Measurements from ENCODE around the gene GSTA5. TPM values are rescaled to one million over a fixed set of nuclear protein-coding genes. Genes with fewer than 3 reads are reported as not detected.
"Not testable (repeated sequence)": the region's sequence is repeated elsewhere in the genome, so short reads cannot be mapped to it uniquely, and the experiment has no call there.

GSTA5 gene
- polyA plus RNA-seq (ENCODE audit: insufficient read depth in 1 of 5, insufficient read length in 5 of 5, low replicate concordance in 1 of 5) = not detected
- long read RNA-seq, donor 1 = 0 reads
- long read RNA-seq, donor 2 = 0 reads
- long read RNA-seq, donor 3 = 0 reads
- long read RNA-seq, donor 4 = 0 reads
- long read RNA-seq, donor 5 = 0 reads
- long read RNA-seq, donor 6 = 0 reads
- long read RNA-seq, donor 7 = 0 reads
- long read RNA-seq, donor 8 = 0 reads

DNA sequence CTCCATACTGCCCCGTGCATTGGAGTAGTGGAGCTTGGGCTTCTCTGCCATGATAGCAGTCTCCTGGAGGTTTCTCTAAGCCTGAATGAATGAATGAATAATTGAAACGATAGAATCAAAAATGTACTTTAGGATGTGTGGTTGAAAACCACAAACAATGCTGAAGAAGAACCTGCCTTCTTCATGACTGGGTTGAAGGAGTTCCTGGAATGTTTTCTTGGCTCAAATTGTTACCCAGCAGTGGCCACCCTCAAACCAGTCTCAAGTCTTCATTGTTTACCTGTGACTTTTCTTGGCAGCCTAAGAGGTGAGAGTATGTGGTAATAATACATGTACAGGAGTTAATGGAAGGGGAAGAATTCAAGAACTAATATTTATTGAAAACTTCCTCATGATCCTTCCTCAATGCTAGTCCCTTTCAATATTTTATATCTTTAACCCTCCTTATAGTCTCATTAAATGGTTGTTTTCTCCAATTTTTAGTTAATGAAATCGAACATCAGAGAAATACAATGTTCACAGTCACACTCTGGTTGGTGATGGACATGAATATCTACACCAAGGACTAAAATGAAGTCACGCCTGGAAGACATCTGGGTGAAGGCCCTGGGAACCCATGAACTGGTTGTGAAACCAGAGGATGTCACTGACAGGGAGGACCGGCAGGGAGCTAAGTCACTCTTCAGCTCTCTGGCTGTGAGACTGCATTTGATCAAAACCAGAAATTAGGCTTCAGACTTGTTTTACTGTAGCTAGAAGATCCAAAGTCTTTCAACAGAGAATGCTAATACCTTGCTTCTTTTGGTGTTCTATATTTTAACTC, at the start of gene GSTA5:
TSS of gene GSTA5 (minus strand) at position 51 of the 823 bp plus-strand sequence.
- DNase-seq = no peak

DNA sequence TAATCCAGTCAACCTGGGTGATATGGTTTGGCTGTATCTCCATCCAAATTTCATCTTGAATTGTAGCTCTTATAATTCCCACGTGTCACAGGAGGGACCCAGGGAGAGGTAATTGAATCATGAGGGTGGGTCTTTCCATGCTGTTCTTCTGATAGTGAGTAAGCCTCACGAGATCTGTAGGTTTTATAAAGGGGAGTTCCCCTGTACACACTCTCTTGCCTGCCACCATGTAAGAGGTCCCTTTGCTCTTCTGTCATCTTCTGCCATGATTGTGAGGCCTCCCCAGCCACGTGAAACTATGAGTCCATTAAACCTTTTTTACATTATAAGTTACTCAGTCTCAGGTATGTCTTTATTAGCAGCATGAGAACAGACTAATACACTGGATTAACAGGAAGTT, 49.4 kb upstream of the GSTA5 start:
- DNase-seq = no peak

- DNase-seq = no peak
Measured at GRCh38 chr6:52887910-52888524, 47.4 kb upstream of the GSTA5 start.

DNA sequence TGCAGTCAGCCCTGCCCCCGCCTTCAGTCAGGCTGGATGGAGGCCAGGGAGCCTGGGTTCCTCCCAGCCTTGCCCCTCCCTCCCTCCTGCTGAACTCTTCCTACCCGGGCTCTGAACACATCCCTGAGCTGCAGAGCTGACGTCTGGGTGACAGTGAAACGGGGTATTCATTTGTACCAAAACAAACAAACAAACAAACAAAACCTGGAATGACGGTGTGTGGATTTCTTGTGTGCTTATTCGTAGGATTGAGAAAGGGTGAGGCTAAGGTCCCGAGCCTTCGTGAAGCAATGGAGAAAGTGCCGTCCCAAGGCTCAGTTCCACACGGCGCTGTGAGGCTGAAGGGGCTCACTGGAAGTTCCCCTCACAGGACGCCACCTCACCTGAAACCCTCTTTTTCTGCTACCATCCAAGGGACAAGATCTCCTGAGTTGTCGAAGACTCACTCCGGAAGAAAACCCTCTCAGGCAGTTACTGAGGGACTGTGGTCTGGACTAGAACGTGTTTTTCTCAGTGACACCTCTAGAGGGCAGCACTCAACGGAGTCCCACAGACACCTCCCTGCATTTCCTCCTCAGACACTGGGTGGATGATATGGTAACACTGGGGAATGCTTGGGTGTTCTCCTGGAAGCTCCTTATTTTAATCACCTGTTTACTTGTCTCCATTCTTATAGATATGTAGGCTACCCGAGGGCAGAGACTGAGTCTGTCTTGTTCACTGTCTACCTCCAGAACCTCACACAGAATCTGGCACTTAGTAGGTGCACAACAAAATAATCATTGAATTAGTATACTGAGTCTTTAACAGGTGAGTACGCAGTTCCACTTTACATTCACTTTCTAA, 41.6 kb upstream of the GSTA5 start:
- peak; percentile 61 to 63 for DNase-seq

GRCh38 chr6:52881662-52881995, 41.0 kb upstream of the GSTA5 start:
- no peak for DNase-seq

DNA sequence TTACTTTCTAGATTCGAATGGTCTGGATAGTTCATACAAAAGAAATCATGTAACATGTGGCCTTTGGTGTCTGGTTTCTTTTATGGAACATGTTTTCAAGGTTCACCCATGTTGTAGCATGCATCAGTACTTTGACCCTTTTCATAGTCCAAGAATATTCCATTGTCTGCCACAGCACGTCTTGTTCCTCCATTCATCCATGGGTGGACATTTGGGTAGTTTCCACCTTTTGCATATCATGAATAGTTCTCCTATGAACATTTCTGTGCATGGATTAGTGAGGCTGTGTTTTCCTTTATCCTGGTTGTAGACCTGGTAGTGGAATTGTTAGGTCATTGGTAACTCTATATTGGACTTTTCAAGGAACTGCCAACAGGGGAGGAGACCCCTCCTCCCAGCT, 37.2 kb upstream of the GSTA5 start:
- no peak for DNase-seq

- DNase-seq = no peak
Measured at GRCh38 chr6:52877168-52877567, 36.6 kb upstream of the GSTA5 start.

- DNase-seq = no peak
Measured at GRCh38 chr6:52876056-52876787, 35.6 kb upstream of the GSTA5 start.

GRCh38 chr6:52872031-52872430, 31.4 kb upstream of the GSTA5 start:
- no peak for DNase-seq

- peak; percentile 85 to 86 for DNase-seq
Measured at GRCh38 chr6:52871621-52872020, 31.0 kb upstream of the GSTA5 start.

DNA sequence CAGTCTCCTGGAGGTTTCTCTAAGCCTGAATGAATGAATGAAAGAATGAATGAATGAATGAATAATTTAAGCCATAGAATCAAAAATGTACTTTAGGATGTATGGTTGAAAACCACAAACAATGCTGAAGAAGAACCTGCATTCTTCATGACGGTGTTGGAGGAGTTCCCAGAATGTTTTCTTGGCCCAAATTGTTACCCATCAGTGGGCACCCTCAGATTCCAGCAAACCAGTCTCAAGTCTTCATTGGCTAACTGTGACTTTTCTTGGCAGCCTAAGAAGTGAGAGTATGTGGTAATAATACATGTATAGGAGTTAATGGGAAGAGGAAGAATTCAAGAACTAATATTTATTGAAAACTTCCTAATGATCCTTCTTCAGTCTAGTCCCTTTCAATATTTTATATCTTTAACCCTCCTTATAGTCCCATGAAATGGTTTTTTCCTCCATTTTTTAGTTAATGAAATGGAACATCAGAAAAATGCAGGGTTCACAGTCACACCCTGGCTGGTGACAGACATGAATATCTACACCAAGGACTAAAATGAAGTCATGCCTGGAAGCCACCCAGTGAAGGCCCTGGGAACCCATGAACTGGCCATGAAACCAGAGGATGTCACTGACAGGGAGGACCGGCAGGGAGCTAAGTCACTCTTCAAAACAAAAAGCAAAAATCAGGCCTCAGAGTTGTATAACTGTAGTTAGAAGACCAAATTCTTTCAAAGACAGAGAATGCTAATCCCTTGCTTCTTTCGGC, 29.9 kb upstream of the GSTA5 start:
- DNase-seq = not testable (repeated sequence)

DNA sequence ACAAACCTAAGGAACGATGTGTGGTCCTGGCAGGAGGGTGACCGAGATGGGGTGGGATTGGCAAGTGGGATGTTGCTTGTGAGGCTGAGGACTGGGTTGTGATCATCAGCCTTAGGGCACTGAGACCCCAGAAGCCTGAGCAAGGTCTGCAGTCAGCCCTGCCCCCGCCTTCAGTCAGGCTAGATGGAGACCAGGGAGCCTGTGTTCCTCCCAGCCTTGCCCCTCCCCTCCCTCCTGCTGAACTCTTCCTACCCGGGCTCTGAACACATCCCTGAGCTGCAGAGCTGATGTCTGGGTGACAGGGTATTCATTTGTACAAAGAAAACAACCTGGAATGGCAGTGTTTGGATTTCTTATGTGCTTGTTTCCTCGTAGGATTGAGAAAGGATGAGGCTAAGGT, 28.3 kb upstream of the GSTA5 start:
- DNase-seq = not testable (repeated sequence)

DNA sequence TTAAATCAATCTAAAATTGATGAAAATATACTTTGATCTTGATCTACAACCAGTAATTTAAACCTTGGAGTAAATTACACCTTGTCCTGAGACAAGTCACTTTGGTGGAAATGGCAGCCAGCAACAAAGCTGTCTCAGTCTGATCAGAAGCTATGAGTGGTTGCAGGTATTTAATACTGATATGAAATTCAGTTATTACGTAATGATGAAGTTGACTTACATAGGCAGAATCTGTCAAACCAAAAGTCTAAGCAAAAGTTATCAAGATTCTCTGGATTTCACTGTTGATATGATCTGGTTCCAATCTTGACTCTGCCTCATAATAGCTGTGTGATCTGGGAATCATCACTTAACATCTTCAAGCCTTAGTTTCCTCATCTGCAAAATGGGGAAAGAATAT, 27.6 kb upstream of the GSTA5 start:
- no peak for DNase-seq

DNA sequence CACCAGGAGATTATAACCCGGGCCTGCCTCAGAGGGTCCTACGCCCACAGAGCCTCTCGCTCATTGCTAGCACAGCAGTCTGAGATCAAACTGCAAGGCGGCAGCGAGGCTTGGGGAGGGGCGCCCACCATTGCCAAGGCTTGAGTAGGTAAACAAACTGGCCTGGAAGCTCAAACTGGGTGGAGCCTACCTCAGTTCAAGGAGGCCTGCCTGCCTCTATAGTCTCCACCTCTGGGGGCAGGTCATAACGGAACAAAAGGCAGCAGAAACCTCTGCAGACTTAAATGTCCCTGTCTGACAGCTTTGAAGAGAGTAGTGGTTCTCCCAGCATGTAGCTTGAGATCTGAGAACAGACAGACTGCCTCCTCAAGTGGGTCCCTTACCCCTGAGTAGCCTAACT, 20.5 kb upstream of the GSTA5 start:
- DNase-seq = not testable (repeated sequence)

GRCh38 chr6:52858416-52858815, 17.8 kb upstream of the GSTA5 start:
- no peak for DNase-seq

GRCh38 chr6:52856137-52856536, 15.5 kb upstream of the GSTA5 start:
- DNase-seq = not testable (repeated sequence)

DNA sequence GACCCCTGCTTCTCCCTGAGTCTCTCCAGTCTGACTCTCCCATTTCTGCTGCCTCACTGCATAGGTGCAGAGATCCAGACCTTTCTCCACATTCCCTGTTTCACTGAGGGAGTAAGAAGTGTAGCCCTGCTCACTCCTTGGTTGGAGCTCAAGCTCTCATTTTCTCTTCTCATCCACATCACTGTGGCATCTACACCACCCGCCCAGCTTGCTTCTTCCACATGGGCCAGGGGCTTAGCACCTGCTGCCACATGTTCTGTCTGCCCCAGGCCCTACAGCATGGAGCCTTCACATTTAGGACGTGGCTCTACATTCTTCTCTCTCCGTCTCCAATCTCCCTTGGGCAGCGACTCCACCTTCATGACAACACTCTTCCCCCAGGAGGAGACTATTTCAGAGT, 8.5 kb upstream of the GSTA5 start:
- DNase-seq = no peak

- DNase-seq = no peak
Measured at GRCh38 chr6:52846002-52846401, 5.4 kb upstream of the GSTA5 start.

DNA sequence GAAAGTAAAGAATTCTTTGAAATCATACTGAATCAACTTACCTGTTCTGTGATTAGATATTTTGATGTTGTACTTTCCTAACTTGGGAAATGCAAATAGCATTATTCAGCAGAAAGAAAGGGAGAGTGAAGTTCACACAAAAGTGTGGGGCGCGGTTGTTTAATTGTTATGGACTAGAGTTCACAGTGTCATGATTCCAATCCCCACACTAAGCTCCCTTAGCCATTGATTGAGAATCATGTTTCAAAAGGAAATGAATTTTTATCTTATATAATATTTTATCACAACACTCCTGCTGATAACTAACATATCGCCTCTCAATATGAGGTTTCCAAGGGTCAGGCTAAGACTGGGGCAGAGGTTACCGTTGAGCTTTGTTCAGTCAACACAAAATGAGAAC, 3.0 kb upstream of the GSTA5 start:
- no peak for DNase-seq

Measured in right lung (tissue), 10 donors.